ENCODE results near the gene CCDC12. TPM values are rescaled to one million over a fixed set of nuclear protein-coding genes. Genes with fewer than 3 reads are reported as not detected.
A peak's percentile ranks its signal among the peaks of the same experiment; 100 is the strongest.
"Not testable (repeated sequence)": the region's sequence is repeated elsewhere in the genome, so short reads cannot be mapped to it uniquely, and the experiment has no call there.

CCDC12 gene
- total and polyA plus RNA-seq, 5 experiments from 2014 or later = 58.8 to 106 (median 81.9) TPM

GRCh38 chr3:46921871-46922271 lies 54.7 kb downstream of the CCDC12 start:
- Mint-ChIP-seq H3K4me3 (no peak overlapping the region), H3K36me3 (peaks cover 16 to 77% (median 39%) of the 10 kb centered on the region in 3 donors), H3K27me3 (no peaks in the 10 kb centered on the region), H3K9me3 (peaks cover 0 to 4% (median 0%) of the 10 kb centered on the region in 9 donors), H3K4me1 (peaks cover 8 to 37% (median 12%) of the 10 kb centered on the region in 4 donors), H3K27ac (peak overlapping the region in 1 of 10 donors; percentile 38)
- DNase-seq (peak in 1 of 10 donors; percentile 49), ATAC-seq (no peak)
- POLR2A ChIA-PET = interaction anchor here (0.9 kb wide), 1 partner anchor 14 kb away, joined by 3 read pairs; no protein-coding TSS in a partner anchor

- Mint-ChIP-seq H3K27me3 (no peaks in the 10 kb centered on the region), H3K36me3 (peaks cover 16 to 78% (median 41%) of the 10 kb centered on the region in 3 donors), H3K4me3 (no peak overlapping the region), H3K9me3 (peaks cover 0 to 4% (median 0%) of the 10 kb centered on the region in 9 donors), H3K4me1 (peaks cover 0 to 29% (median 7%) of the 10 kb centered on the region in 4 donors), H3K27ac (no peak overlapping the region)
- peak in 1 of 10 donors; percentile 28 for DNase-seq
- no peak for ATAC-seq
- POLR2A ChIA-PET = no interaction called here
Measured at GRCh38 chr3:46921041-46921440, 55.5 kb downstream of the CCDC12 start.

- POLR2A ChIA-PET = no interaction called here
- H3K36me3 Mint-ChIP-seq = peaks cover 16 to 65% (median 37%) of the 10 kb centered on the region in 3 donors
- H3K4me3 Mint-ChIP-seq = no peak overlapping the region
- H3K4me1 Mint-ChIP-seq = peaks cover 7 to 23% (median 11%) of the 10 kb centered on the region in 4 donors
- peaks cover 0 to 4% (median 0%) of the 10 kb centered on the region in 9 donors for H3K9me3 Mint-ChIP-seq
- H3K27ac Mint-ChIP-seq = no peak overlapping the region
- no peak for ATAC-seq
- DNase-seq = peak in 1 of 10 donors; percentile 19
- no peaks in the 10 kb centered on the region for H3K27me3 Mint-ChIP-seq
Measured at GRCh38 chr3:46918634-46919033, 57.9 kb downstream of the CCDC12 start.

GRCh38 chr3:46918202-46918601 lies 58.3 kb downstream of the CCDC12 start:
- Mint-ChIP-seq H3K36me3 (peaks cover 16 to 61% (median 35%) of the 10 kb centered on the region in 3 donors), H3K27ac (peak overlapping the region in 1 of 10 donors; percentile 29), H3K9me3 (peaks cover 0 to 4% (median 0%) of the 10 kb centered on the region in 9 donors), H3K4me1 (peaks cover 11 to 23% (median 12%) of the 10 kb centered on the region in 4 donors), H3K4me3 (no peak overlapping the region), H3K27me3 (no peaks in the 10 kb centered on the region)
- DNase-seq = no peak
- ATAC-seq = no peak
- POLR2A ChIA-PET = no interaction called here

GRCh38 chr3:46917257-46917656 lies 59.3 kb downstream of the CCDC12 start:
- DNase-seq (peak in 1 of 10 donors; percentile 16), ATAC-seq (no peak)
- peaks cover 8 to 23% (median 15%) of the 10 kb centered on the region in 4 donors for H3K4me1 Mint-ChIP-seq
- H3K9me3 Mint-ChIP-seq = peaks cover 0 to 4% (median 0%) of the 10 kb centered on the region in 9 donors
- no peak overlapping the region for H3K4me3 Mint-ChIP-seq
- POLR2A ChIA-PET = no interaction called here
- H3K27ac Mint-ChIP-seq = peak overlapping the region in 2 of 10 donors; percentile 52 to 76
- peaks cover 16 to 53% (median 35%) of the 10 kb centered on the region in 3 donors for H3K36me3 Mint-ChIP-seq
- no peaks in the 10 kb centered on the region for H3K27me3 Mint-ChIP-seq

GRCh38 chr3:46916799-46917198 lies 59.7 kb downstream of the CCDC12 start:
- Mint-ChIP-seq H3K27ac (peak overlapping the region in 2 of 10 donors; percentile 52 to 76), H3K4me3 (no peak overlapping the region), H3K9me3 (peaks cover 0 to 4% (median 0%) of the 10 kb centered on the region in 9 donors), H3K36me3 (peaks cover 16 to 52% (median 33%) of the 10 kb centered on the region in 3 donors), H3K27me3 (no peaks in the 10 kb centered on the region), H3K4me1 (peaks cover 8 to 23% (median 15%) of the 10 kb centered on the region in 4 donors)
- POLR2A ChIA-PET = no interaction called here
- ATAC-seq = no peak
- no peak for DNase-seq

- ATAC-seq (no peak), DNase-seq (no peak)
- no peak overlapping the region for H3K4me3 Mint-ChIP-seq
- peaks cover 16 to 47% (median 32%) of the 10 kb centered on the region in 3 donors for H3K36me3 Mint-ChIP-seq
- POLR2A ChIA-PET = no interaction called here
- H3K9me3 Mint-ChIP-seq = peaks cover 0 to 4% (median 0%) of the 10 kb centered on the region in 9 donors
- H3K27me3 Mint-ChIP-seq = no peaks in the 10 kb centered on the region
- peak overlapping the region in 6 of 10 donors; percentile 12 to 69 (median 53) for H3K27ac Mint-ChIP-seq
- peaks cover 8 to 23% (median 15%) of the 10 kb centered on the region in 4 donors for H3K4me1 Mint-ChIP-seq
Measured at GRCh38 chr3:46916278-46916677, 60.3 kb downstream of the CCDC12 start.

GRCh38 chr3:46915297-46915822 lies 61.2 kb downstream of the CCDC12 start:
- ATAC-seq (no peak), DNase-seq (peak in 1 of 10 donors; percentile 6)
- peaks cover 0 to 4% (median 0%) of the 10 kb centered on the region in 9 donors for H3K9me3 Mint-ChIP-seq
- peak overlapping the region in 5 of 10 donors; percentile 3 to 48 (median 21) for H3K27ac Mint-ChIP-seq
- no peaks in the 10 kb centered on the region for H3K27me3 Mint-ChIP-seq
- H3K4me1 Mint-ChIP-seq = peaks cover 8 to 23% (median 15%) of the 10 kb centered on the region in 4 donors
- H3K36me3 Mint-ChIP-seq = peaks cover 16 to 40% (median 32%) of the 10 kb centered on the region in 3 donors
- no peak overlapping the region for H3K4me3 Mint-ChIP-seq
- POLR2A ChIA-PET = interaction anchor here (0.7 kb wide), 2 partner anchors 15 to 79 kb away, joined by 3 read pairs; no protein-coding TSS in a partner anchor

- Mint-ChIP-seq H3K27me3 (no peaks in the 10 kb centered on the region), H3K4me1 (peaks cover 8 to 23% (median 15%) of the 10 kb centered on the region in 4 donors), H3K9me3 (peaks cover 0 to 4% (median 0%) of the 10 kb centered on the region in 9 donors), H3K36me3 (peaks cover 12 to 35% (median 27%) of the 10 kb centered on the region in 3 donors), H3K27ac (peak overlapping the region in 3 of 10 donors; percentile 3 to 39 (median 7)), H3K4me3 (no peak overlapping the region)
- DNase-seq (peak in 1 of 10 donors; percentile 1), ATAC-seq (no peak)
- POLR2A ChIA-PET = interaction anchor here (0.7 to 0.8 kb wide), 3 partner anchors 15 to 79 kb away, joined by 3 to 6 read pairs (median 3); no protein-coding TSS in a partner anchor
Measured at GRCh38 chr3:46914849-46915248, 61.7 kb downstream of the CCDC12 start.

- ATAC-seq = peak in 1 of 2 donors; percentile 39
- peak in 1 of 10 donors; percentile 55 for DNase-seq
- Mint-ChIP-seq H3K4me3 (no peak overlapping the region), H3K36me3 (peaks cover 10 to 23% (median 19%) of the 10 kb centered on the region in 3 donors), H3K4me1 (peaks cover 12 to 29% (median 22%) of the 10 kb centered on the region in 4 donors), H3K27me3 (no peaks in the 10 kb centered on the region), H3K9me3 (peaks cover 0 to 4% (median 0%) of the 10 kb centered on the region in 9 donors), H3K27ac (peak overlapping the region in 8 of 10 donors; percentile 2 to 78 (median 45))
- POLR2A ChIA-PET = interaction anchor here (0.5 kb wide), 1 partner anchor 63 kb away, joined by 3 read pairs; no protein-coding TSS in a partner anchor
Measured at GRCh38 chr3:46913644-46914043, 62.9 kb downstream of the CCDC12 start.

GRCh38 chr3:46912986-46913385 lies 63.6 kb downstream of the CCDC12 start:
- no peak overlapping the region for H3K4me3 Mint-ChIP-seq
- H3K36me3 Mint-ChIP-seq = peaks cover 4 to 17% (median 13%) of the 10 kb centered on the region in 3 donors
- no peak for ATAC-seq
- POLR2A ChIA-PET = no interaction called here
- H3K27me3 Mint-ChIP-seq = no peaks in the 10 kb centered on the region
- peaks cover 12 to 29% (median 22%) of the 10 kb centered on the region in 4 donors for H3K4me1 Mint-ChIP-seq
- no peak for DNase-seq
- H3K27ac Mint-ChIP-seq = peak overlapping the region in 3 of 10 donors; percentile 2 to 21 (median 19)
- H3K9me3 Mint-ChIP-seq = peaks cover 0 to 4% (median 0%) of the 10 kb centered on the region in 9 donors

GRCh38 chr3:46910914-46911313 lies 65.6 kb downstream of the CCDC12 start:
- POLR2A ChIA-PET, H3K36me3 Mint-ChIP-seq, H3K4me3 Mint-ChIP-seq, H3K9me3 Mint-ChIP-seq, H3K27me3 Mint-ChIP-seq, ATAC-seq, H3K27ac Mint-ChIP-seq: not testable (repeated sequence)
- H3K4me1 Mint-ChIP-seq = peaks cover 11 to 29% (median 21%) of the 10 kb centered on the region in 4 donors
- DNase-seq = peak in 1 of 10 donors; percentile 48
